Sciatic nerve (tissue), 2 donors: ENCODE results near the gene IFITM2. TPM values are rescaled to one million over a fixed set of nuclear protein-coding genes. Genes with fewer than 3 reads are reported as not detected.
"Not testable (repeated sequence)": the region's sequence is repeated elsewhere in the genome, so short reads cannot be mapped to it uniquely, and the experiment has no call there.

Source experiments
- ATAC-seq: fragments of 200-7000 bp; cut with Tn5 transposase; one replicate; pipeline ENCODE4 v1.9.1; 2020; ENCODE audit warnings: mild to moderate bottlenecking, moderate library complexity
- DNase-seq: peaks from one replicate; pipeline ENCODE4 v3.0.0-alpha.2; 2020; ENCODE audit warnings: low spot score
- intact Hi-C: fragments of 100-400 bp; cut with DNase I; formaldehyde crosslinking; loops from one replicate; pipeline ENCODE4 v1.14.2; 2022
- total RNA-seq: library from RNA; stranded (reverse); fragmentation: NEBNext Ultra II Directional; extraction: Animal tissue kit (Norgen Biotek cat#: 25700); gene quantifications from one replicate; pipeline ENCODE4 v1.2.1, GENCODE V29; 2021
- donor health status: DM: no; HTN: no; CAD: no.
- donor health status: DM: no; HTN: no; CAD: no.

Gene IFITM2
- 853 TPM for total RNA-seq

DNA sequence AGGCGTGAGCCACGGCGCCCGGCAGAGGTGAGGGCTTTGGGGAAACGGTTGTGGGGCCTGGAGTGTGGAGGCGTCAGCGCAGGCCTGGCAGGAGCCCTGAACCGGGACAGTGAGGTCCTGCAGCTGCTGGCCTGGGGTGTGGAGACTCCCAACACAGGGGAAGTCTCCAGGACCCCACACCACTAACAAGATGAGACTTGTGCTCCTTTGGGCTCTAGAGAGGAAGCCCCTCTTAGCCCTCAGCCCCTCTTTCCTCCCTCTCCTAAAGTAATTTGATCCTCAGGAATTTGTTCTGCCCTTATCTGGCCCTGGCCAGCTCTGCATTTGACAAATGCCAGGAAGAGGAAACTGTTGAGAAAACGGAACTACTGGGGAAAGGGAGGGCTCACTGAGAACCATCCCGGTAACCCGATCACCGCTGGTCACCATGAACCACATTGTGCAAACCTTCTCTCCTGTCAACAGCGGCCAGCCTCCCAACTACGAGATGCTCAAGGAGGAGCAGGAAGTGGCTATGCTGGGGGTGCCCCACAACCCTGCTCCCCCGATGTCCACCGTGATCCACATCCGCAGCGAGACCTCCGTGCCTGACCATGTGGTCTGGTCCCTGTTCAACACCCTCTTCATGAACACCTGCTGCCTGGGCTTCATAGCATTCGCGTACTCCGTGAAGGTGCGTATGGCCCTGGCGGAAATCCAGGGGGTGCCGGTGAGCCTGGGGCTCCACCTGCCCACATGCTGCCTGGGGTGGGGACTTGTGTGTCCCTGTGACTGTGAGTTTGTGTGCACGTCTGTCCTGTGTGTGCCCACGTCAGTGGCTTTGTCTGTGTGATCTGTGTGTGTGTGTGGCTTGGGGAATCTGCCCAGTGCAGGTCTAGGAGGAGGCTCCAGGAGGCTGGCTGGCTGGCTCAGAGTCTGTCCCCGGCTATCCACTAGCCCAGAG lies at the start of gene IFITM2:
Gene IFITM2 (plus strand): TSS at position 51 of the 943 bp plus-strand sequence. CDS start 377 bp downstream, at position 428.
- DNase-seq (peak; percentile 87), ATAC-seq (peak; percentile 80)
- intact Hi-C loops, result not testable (repeated sequence)

DNA sequence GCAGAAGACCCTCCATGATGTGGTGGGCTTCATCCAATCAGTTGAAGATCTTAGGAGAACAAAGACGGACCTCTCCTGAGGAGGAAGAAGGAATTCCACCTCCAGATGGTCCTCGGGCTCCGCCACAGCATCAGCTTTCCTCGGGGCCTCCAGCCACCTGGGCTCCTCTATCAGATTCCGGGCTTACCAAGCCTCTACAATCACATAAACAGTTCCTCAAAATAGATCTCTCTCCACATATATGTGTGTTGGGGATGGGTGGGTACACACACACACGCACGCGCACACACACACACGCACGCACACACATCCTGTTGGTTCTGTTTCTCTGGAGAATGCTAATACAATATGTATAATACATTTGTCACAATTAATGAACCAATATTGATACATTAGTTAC lies 48.2 kb upstream of the IFITM2 start:
- DNase-seq (no peak), ATAC-seq (no peak)
- intact Hi-C loops, result no loop called here

- intact Hi-C loops, result no loop called here
- DNase-seq, result no peak
- ATAC-seq, result no peak
Measured at GRCh38 chr11:261624-262023, 46.0 kb upstream of the IFITM2 start.

DNA sequence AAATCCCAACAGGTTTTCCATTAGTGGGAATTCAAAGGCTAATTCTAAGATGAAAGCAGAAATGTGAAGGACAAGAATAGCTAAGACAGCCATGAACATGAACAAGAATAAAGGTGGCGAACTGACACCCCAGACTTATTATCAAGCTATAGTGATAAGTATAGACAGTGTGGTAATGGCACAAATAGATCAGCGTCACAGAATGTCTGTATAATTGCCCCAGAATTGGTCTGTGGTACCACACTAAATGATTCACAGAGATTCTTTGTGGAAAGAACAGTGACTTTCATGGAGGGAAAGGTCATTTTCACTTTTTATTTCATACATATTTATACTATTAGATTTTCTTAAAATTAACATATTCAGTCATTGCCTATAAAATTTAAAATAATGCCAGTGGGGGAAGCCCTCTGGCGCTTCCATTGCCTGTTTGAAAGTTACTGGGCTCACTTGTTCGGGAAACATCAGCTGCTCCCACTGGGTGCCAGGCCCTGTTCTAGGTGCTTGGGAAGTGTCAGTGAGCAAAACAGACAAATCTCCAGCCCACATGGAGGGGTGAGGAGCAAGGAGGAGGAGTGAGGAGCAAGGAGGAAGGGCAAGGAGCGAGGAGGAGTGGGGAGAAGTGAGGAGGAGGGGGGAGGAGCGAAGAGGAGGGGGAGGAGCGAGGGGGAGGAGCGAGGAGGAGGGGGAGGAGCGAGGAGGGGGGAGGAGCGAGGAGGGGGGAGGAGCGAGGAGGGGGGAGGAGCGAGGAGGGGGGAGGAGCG lies 40.8 kb upstream of the IFITM2 start:
- DNase-seq, result peak; percentile 64
- peak; percentile 48 for ATAC-seq
- intact Hi-C loops, result no loop called here

DNA sequence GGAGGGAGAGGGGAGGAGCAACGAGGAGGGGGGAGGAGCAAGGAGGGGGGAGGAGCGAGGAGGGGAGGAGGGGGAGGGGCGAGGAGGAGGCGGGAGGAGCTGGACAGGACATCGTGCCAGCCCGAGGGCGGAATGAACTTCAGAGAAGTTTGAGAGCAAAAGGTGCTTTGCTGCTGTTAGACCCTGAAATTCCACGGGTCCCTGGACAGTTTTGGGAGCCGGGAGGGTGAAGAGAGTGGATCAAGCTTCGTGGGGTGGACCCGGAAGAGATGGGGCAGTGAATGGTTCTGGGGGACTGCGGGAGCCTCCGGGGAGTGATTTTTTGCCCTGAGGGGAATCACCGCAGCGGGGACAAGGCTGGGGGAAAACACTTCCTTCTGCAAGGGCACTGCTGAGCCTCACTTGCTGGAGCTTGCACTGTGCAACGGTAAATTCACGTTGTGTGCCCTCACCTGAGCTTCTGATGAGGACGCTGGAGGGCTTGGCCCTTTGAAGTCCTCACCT lies 40.1 kb upstream of the IFITM2 start:
- DNase-seq (peak; percentile 88), ATAC-seq (peak; percentile 77)
- intact Hi-C loops, result no loop called here

GRCh38 chr11:268716-269145 lies 38.9 kb upstream of the IFITM2 start:
- peak; percentile 83 for ATAC-seq
- DNase-seq, result peak; percentile 71
- intact Hi-C loops, result not testable (repeated sequence)

- intact Hi-C loops, result no loop called here
- ATAC-seq (peak; percentile 42), DNase-seq (no peak)
Measured at GRCh38 chr11:269146-269890, 38.3 kb upstream of the IFITM2 start.

- DNase-seq, result no peak
- intact Hi-C loops, result no loop called here
Measured at GRCh38 chr11:270451-271318, 36.9 kb upstream of the IFITM2 start.

GRCh38 chr11:271319-271715 lies 36.3 kb upstream of the IFITM2 start:
- ATAC-seq, result no peak
- DNase-seq, result no peak
- intact Hi-C loops, result no loop called here

More at GRCh38 chr11:270451-271318, 36.9 kb upstream of the IFITM2 start:
- no peak for ATAC-seq

- ATAC-seq, result no peak
- no peak for DNase-seq
- intact Hi-C loops, result no loop called here
Measured at GRCh38 chr11:272195-272930, 35.3 kb upstream of the IFITM2 start.

- no peak for ATAC-seq
- intact Hi-C loops, result no loop called here
- DNase-seq, result peak; percentile 7
Measured at GRCh38 chr11:272931-273198, 34.8 kb upstream of the IFITM2 start.

DNA sequence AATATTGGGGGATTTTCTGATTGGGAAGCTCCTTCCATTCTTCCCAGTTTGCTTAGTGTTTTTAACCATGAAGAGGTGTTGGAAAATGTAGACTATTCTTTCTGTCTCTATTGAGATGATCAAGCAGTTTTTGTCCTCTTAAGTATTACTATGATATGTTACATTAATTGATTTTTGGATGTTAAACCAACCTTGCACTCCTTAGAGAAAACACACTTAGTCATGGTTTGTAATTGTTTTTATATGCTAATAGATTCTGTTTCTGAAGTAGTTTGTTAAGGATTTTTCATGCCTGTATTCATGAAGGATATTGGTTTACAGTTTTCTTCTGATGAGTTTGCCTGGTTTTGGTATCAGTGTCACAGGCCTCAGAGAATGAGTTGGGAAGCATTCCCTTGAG lies 31.4 kb upstream of the IFITM2 start:
- intact Hi-C loops, result no loop called here
- no peak for ATAC-seq
- DNase-seq, result no peak

DNA sequence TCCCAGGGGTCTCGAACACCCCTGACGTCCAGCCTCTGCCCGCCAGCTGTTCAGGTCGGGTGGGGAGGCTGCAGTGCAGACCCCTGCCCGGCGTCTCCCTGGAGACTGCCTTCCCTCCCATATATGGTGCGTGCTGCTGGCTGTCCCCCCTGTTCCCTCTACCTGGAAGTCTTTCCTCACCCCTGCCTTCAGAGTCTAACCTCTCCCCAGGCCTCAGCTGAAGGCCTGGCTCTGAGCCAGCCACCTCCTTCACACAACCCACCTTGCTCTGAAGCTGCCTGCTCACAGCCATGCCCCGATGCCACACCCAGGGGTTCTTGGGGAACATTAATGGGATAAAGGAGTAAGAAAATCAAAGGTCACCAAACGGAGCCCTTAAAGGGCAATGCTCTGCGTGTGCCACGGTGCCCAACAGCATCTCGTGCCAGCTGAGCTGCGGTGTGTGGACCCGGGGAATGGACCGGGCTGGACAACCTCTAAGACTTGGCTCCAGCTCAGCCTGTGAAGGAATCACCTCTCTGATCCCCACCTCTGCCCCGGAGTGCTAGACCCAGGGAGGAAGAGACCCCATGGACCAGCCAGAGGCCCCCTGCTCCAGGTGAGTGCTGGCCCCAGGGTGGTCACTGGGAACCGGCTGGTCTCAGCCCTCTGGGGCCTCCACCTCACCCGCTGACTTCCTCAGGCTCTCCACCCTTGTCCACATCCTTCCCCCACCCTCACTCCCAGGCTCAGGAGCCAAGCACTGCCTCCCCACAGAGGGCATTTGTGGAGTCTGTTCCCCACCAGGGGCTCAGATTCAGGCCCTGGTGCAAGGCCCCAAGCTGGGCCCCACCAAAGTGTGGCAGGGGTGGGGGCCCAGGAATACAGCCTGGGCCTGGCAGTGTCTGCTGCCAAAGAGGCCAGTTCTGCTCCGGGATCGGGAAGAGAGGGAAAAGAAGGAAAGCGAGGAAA lies 29.3 kb upstream of the IFITM2 start, which contains the start of gene NLRP6:
Gene NLRP6 (plus strand): TSS at position 407 of the 951 bp plus-strand sequence. CDS start 163 bp downstream, at position 570.
- DNase-seq (peak; percentile 53), ATAC-seq (no peak)
- intact Hi-C loops, result no loop called here

GRCh38 chr11:279040-279965 lies 28.3 kb upstream of the IFITM2 start:
- DNase-seq (peak; percentile 56), ATAC-seq (no peak)
- intact Hi-C loops, result no loop called here

GRCh38 chr11:279966-280705 lies 27.5 kb upstream of the IFITM2 start:
- ATAC-seq (no peak), DNase-seq (peak; percentile 57)
- intact Hi-C loops, result no loop called here
